MV-4-11 (cell line): ENCODE results near the gene GAGE10.
"Not testable (repeated sequence)": the region's sequence is repeated elsewhere in the genome, so short reads cannot be mapped to it uniquely, and the experiment has no call there.

ENCODE experiments used
- DNase-seq: peaks from one replicate; lab custom pipeline; 2025; lab: John Stamatoyannopoulos, UW

GAGE10 gene

DNA sequence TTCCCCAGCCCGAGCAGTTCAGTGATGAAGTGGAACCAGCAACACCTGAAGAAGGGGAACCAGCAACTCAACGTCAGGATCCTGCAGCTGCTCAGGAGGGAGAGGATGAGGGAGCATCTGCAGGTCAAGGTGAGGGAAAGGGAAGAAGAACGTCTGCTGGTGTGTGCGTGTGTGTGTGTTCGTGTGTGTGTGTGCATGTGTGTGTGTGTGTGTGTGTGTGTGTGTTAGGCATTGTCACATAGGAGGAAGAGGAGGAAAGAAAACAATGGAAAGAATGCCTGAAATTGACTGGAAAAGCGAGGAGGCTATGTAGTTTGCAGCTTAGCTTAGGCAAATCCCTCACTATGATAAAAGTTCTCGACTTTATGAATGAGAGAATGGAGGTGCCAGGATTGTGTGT lies 20.3 kb downstream of the GAGE10 start:
- not testable (repeated sequence) for DNase-seq

DNA sequence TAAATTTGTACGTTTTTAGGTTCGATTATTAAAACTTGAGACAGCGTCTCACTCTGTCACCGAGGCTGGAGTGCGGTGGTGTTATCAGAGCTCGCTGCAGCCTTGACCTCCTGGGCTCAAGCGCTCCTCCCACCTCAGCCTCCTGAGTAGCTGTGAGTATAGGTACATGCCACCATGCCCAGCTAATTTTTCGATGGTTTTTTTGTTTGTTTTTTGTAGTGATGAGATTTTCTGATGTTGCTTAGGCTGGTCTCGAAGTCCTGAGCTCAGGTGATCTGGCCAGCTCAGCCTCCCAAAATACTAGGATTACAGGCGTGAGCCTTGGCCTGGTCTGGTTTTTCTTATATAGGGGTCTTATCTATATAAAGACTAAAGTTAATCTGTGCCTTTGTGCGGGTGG lies 27.0 kb downstream of the GAGE10 start:
- not testable (repeated sequence) for DNase-seq

DNA sequence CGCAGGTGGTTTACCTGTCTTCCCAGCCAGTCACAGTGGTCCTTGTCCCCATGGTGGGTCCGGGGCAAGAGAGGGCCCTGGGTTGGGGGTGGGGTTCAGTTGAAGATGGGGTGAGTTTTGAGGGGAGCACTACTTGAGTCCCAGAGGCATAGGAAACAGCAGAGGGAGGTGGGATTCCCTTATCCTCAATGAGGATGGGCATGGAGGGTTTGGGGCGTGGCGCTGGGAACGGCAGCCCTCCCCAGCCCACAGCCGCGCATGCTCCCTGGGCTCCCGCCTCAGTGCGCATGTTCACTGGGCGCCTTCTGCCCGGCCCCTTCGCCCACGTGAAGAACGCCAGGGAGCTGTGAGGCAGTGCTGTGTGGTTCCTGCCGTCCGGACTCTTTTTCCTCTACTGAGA lies 27.8 kb downstream of the GAGE10 start, which contains the start of gene GAGE13:
GAGE13 (plus strand) TSS at position 301 of the 400 bp plus-strand sequence. CDS start 1,156 bp downstream, outside the sequence.
- DNase-seq: not testable (repeated sequence)

DNA sequence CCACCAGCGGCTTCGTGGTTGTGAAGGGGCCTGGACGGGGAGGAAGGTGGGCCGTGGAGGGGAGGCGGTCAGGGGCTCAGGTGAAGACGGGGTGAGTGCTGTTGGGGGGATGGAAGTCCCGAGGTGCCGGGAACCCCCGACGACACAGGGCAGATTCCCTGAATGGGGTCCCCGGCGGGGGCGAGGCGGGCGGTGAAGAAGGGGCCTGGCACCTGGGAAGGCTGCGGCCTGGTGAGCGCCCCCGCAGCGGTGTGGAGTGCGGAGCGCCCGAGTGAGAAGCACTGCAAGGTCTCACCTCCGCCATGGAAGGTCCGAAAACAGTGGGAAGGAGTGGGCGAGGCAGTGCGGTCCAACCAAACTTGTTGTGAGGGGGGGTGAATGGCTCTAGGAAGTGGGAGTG lies 28.4 kb downstream of the GAGE10 start:
- DNase-seq: not testable (repeated sequence)

DNA sequence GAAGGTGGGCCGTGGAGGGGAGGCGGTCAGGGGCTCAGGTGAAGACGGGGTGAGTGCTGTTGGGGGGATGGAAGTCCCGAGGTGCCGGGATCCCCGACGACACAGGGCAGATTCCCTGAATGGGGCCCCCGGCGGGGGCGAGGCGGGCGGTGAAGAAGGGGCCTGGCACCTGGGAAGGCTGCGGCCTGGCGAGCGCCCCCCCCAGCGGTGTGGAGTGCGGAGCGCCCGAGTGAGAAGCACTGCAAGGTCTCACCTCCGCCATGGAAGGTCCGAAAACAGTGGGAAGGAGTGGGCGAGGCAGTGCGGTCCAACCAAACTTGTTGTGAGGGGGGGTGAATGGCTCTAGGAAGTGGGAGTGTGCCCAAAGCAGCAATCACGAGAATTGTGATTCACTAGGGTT lies 38.0 kb downstream of the GAGE10 start:
- DNase-seq: not testable (repeated sequence)

DNA sequence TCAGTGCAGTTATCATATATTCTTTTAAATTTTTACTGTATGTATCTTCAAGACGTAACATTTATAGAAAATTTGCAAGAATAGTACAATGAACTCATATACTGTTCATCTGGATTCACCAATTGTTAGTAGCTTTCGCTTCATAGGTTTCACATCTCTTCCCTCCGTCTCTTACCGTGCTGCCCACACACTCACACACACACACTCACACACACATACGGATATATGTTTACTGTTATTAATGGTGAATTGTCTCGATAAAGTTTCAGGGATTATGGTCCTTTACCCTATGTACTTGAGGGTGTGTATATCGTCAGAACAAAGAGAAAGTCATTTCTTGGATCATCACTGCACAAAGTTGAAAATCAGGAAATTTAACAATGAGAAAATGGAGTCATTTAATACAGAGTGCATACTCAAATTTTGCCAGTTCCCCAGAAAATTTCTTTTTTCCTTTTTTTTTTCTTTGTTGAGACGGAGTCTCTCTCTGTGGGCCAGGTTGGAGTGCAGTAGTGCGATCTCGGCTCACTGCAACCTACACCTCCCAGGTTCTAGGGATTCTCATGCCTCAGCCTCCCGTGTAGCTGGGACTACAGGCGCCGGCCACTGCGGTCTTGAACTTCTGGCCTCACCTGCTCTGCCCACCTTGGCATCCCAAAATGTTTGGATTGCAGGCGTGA lies 41.2 kb downstream of the GAGE10 start:
- DNase-seq: not testable (repeated sequence)

DNA sequence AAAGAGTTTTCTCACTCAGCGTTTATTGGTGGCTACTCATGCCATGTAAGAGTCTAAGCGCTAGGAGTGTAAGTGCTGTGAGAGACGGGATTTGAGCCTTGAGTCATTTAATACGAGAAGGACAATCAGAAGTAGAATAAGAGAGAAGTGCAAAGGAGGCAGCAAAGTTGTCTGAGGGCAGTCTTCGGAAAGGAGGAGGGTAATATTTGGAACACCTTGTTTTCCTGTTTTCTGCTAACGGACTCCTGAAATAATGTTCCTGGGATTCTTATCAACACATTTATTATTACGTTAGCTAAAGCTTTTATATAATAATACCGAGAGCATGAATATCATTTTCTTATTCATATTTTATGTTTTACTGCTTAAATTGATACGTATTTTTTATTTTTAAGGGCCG lies 42.0 kb downstream of the GAGE10 start:
- DNase-seq: not testable (repeated sequence)

DNA sequence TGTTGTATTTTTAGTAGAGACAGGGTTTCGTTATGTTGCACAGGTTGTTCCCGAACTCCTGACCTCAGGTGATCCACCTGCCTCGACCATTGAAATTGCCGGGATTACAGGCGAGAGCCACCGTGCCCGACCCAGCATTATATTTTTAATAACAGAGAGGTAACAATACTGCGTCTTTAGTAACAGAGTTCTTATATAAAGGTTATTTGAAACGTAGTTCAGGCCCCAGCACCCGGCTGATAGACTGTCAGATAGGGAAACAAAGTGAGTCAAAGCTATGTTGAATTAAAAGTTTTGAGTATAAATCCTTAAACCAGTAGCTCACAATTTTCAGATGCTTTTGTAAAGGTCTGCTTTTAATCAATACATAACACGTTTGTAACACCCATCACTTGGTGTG lies 42.7 kb downstream of the GAGE10 start:
- not testable (repeated sequence) for DNase-seq
